Heart left ventricle (tissue), 13 donors: ENCODE results near the gene ASIP.
"Not testable (repeated sequence)": the region's sequence is repeated elsewhere in the genome, so short reads cannot be mapped to it uniquely, and the experiment has no call there.

ENCODE experiments used
- CTCF ChIP-seq, 12 donors: fragments of 200-600 bp; sonication (generic) in 4 of 12; IDR thresholded peaks; one replicate each; pipeline versions ENCODE4 v1.5.0 to v1.8.0; 2018 to 2022; ENCODE audit warnings: antibody characterized with exemption in 12 of 12, mild to moderate bottlenecking in 5 of 12
- POLR2A ChIP-seq, 2 donors: fragments of 450-650 bp; IDR thresholded peaks; one replicate each; pipeline ENCODE4 v1.6.1; 2017; ENCODE audit warnings: antibody characterized with exemption in 2 of 2, mild to moderate bottlenecking in 2 of 2, moderate library complexity in 2 of 2
- donor health status: ischemic (EF 13 %, LVEDD 7.1; RV severe dilation, severe dysfunction).
- donor health status: DM: no; HTN: yes; CAD: no.
- donor health status: DM: no; HTN: no; CAD: no.
- donor health status: ischemic (EF 25% LVEDD 6.9; RV normal size, moderate dysfunction).
- donor health status: ischemic (EF 25% LVEDD 5.7; RV mildly dilated, moderate dysfunction).
- donor health status: ischemic (EF 35%, LVEDD 5.7; RV mildly dilated, moderate dysfunction).
- donor health status: nonischemic (EF 11% LVEDD 7.7; RV severe dilation, severe dysfunction).
- donor health status: DM: yes; HTN: yes; CAD: no.
- donor health status: PGD.
- donor health status: ischemic (EF 29% LVEDD 5.4; RV normal size, mild dysfunction).
- donor health status: nonischemic (EF 23%, LVEDD 6.1; RV moderate dilation, normal function).

- not testable (repeated sequence) for TF ChIP-seq POLR2A, CTCF (IDR thresholded peaks at IDR 0.05)
Measured at GRCh38 chr20:34287500-34287899, 46.3 kb downstream of the ASIP start.
